ENCODE results near the gene PCNX2.
"Not testable (repeated sequence)": the region's sequence is repeated elsewhere in the genome, so short reads cannot be mapped to it uniquely, and the experiment has no call there.

PCNX2 gene

GRCh38 chr1:233006541-233006973, 289.0 kb downstream of the PCNX2 start:
- Histone ChIP-seq H3K56ac (ENCODE audit: low read length) (no peak overlapping the region), H4K5ac (ENCODE audit: low read length) (no peak overlapping the region), H3K4ac (ENCODE audit: low read depth, low read length) (no peak overlapping the region), H3K36me3 (ENCODE audit: control insufficient read depth, insufficient read depth, low read length) (no peaks in the 10 kb centered on the region), H2AK5ac (ENCODE audit: low read length) (no peak overlapping the region), H3K4me2 (ENCODE audit: low read length) (no peak overlapping the region), H3K18ac (ENCODE audit: low read length) (no peak overlapping the region), H3K23ac (ENCODE audit: low read length) (no peak overlapping the region), H3K4me1 (ENCODE audit: control insufficient read depth, low read depth, low read length) (no peaks in the 10 kb centered on the region), H3K4me3 (ENCODE audit: low read length) (no peak overlapping the region), H2BK5ac (ENCODE audit: low read length) (no peak overlapping the region), H4K8ac (ENCODE audit: low read depth, low read length) (no peak overlapping the region), H3K79me2 (ENCODE audit: control insufficient read depth, insufficient read depth, low read length) (no peaks in the 10 kb centered on the region), H3K79me1 (ENCODE audit: low read length) (no peaks in the 10 kb centered on the region), H3K9ac (ENCODE audit: low read length) (no peak overlapping the region), H3K27ac (ENCODE audit: low read depth, low read length) (no peak overlapping the region), H3K27me3 (ENCODE audit: insufficient read depth, low read length, poor library complexity) (no peaks in the 10 kb centered on the region), H2BK15ac (replicated peaks; ENCODE audit: low read depth) (no peak overlapping the region), H2BK120ac (ENCODE audit: low read depth, low read length) (no peak overlapping the region)
- no peak for DNase-seq
- WGBS (ENCODE audit: extremely low coverage, insufficient coverage, low lambda C conversion rate) = no CpG with 5 or more reads among the region's 3 CpGs

GRCh38 chr1:233006108-233006507, 289.4 kb downstream of the PCNX2 start:
- Histone ChIP-seq H3K56ac (ENCODE audit: low read length) (no peak overlapping the region), H3K27me3 (ENCODE audit: insufficient read depth, low read length, poor library complexity) (no peaks in the 10 kb centered on the region), H4K8ac (ENCODE audit: low read depth, low read length) (no peak overlapping the region), H2BK5ac (ENCODE audit: low read length) (no peak overlapping the region), H3K4me3 (ENCODE audit: low read length) (no peak overlapping the region), H2AK5ac (ENCODE audit: low read length) (no peak overlapping the region), H3K18ac (ENCODE audit: low read length) (no peak overlapping the region), H3K4ac (ENCODE audit: low read depth, low read length) (no peak overlapping the region), H3K4me1 (ENCODE audit: control insufficient read depth, low read depth, low read length) (no peaks in the 10 kb centered on the region), H3K79me2 (ENCODE audit: control insufficient read depth, insufficient read depth, low read length) (no peaks in the 10 kb centered on the region), H3K36me3 (ENCODE audit: control insufficient read depth, insufficient read depth, low read length) (no peaks in the 10 kb centered on the region), H4K5ac (ENCODE audit: low read length) (no peak overlapping the region), H3K4me2 (ENCODE audit: low read length) (no peak overlapping the region), H3K79me1 (ENCODE audit: low read length) (no peaks in the 10 kb centered on the region), H3K9ac (ENCODE audit: low read length) (no peak overlapping the region), H2BK120ac (ENCODE audit: low read depth, low read length) (no peak overlapping the region), H2BK15ac (replicated peaks; ENCODE audit: low read depth) (no peak overlapping the region), H3K27ac (ENCODE audit: low read depth, low read length) (no peak overlapping the region), H3K23ac (ENCODE audit: low read length) (no peak overlapping the region)
- WGBS (ENCODE audit: extremely low coverage, insufficient coverage, low lambda C conversion rate) = no CpG with 5 or more reads among the region's 6 CpGs
- no peak for DNase-seq

GRCh38 chr1:233005703-233006102, 289.8 kb downstream of the PCNX2 start:
- no peak overlapping the region for H3K18ac ChIP-seq (ENCODE audit: low read length)
- H2BK15ac ChIP-seq (replicated peaks; ENCODE audit: low read depth) = no peak overlapping the region
- no peak overlapping the region for H3K9ac ChIP-seq (ENCODE audit: low read length)
- no peaks in the 10 kb centered on the region for H3K27me3 ChIP-seq (ENCODE audit: insufficient read depth, low read length, poor library complexity)
- H3K36me3 ChIP-seq (ENCODE audit: control insufficient read depth, insufficient read depth, low read length) = no peaks in the 10 kb centered on the region
- H3K23ac ChIP-seq (ENCODE audit: low read length) = no peak overlapping the region
- no CpG with 5 or more reads among the region's 8 CpGs for WGBS (ENCODE audit: extremely low coverage, insufficient coverage, low lambda C conversion rate)
- H2BK5ac ChIP-seq (ENCODE audit: low read length) = no peak overlapping the region
- no peak overlapping the region for H3K27ac ChIP-seq (ENCODE audit: low read depth, low read length)
- no peak overlapping the region for H3K4me2 ChIP-seq (ENCODE audit: low read length)
- H3K79me2 ChIP-seq (ENCODE audit: control insufficient read depth, insufficient read depth, low read length) = no peaks in the 10 kb centered on the region
- H3K4me1 ChIP-seq (ENCODE audit: control insufficient read depth, low read depth, low read length) = no peaks in the 10 kb centered on the region
- no peak overlapping the region for H3K4me3 ChIP-seq (ENCODE audit: low read length)
- DNase-seq = no peak
- no peak overlapping the region for H3K56ac ChIP-seq (ENCODE audit: low read length)
- no peaks in the 10 kb centered on the region for H3K79me1 ChIP-seq (ENCODE audit: low read length)
- H4K8ac ChIP-seq (ENCODE audit: low read depth, low read length) = no peak overlapping the region
- no peak overlapping the region for H2BK120ac ChIP-seq (ENCODE audit: low read depth, low read length)
- H2AK5ac ChIP-seq (ENCODE audit: low read length) = no peak overlapping the region
- no peak overlapping the region for H3K4ac ChIP-seq (ENCODE audit: low read depth, low read length)
- H4K5ac ChIP-seq (ENCODE audit: low read length) = no peak overlapping the region

DNA sequence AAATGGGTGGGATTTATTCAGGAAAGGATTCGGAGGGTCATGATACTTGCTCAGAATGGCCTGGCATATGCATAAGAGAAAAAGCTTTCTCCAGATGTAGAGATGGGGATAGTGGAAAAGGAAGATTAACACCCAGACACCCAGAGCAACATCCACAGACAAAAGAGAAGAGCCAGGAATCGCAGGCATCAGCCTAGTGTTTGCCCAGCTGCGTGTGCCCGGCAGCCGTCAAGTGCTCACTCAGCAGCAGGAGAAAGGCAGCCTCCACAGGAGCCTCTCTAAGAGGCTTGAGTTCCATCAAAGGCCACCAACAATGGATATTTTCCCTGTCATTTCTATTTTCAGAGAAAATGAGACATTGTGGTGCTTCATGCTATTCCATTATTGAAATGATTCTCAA, 290.4 kb downstream of the PCNX2 start:
- Histone ChIP-seq H3K27me3 (ENCODE audit: insufficient read depth, low read length, poor library complexity) (no peaks in the 10 kb centered on the region), H2BK15ac (replicated peaks; ENCODE audit: low read depth) (no peak overlapping the region), H3K27ac (ENCODE audit: low read depth, low read length) (no peak overlapping the region), H3K18ac (ENCODE audit: low read length) (no peak overlapping the region), H3K4ac (ENCODE audit: low read depth, low read length) (no peak overlapping the region), H2BK5ac (ENCODE audit: low read length) (no peak overlapping the region), H2AK5ac (ENCODE audit: low read length) (no peak overlapping the region), H3K4me3 (ENCODE audit: low read length) (no peak overlapping the region), H3K79me1 (ENCODE audit: low read length) (no peaks in the 10 kb centered on the region), H3K9ac (ENCODE audit: low read length) (no peak overlapping the region), H3K36me3 (ENCODE audit: control insufficient read depth, insufficient read depth, low read length) (no peaks in the 10 kb centered on the region), H3K23ac (ENCODE audit: low read length) (no peak overlapping the region), H4K8ac (ENCODE audit: low read depth, low read length) (no peak overlapping the region), H2BK120ac (ENCODE audit: low read depth, low read length) (no peak overlapping the region), H3K56ac (ENCODE audit: low read length) (no peak overlapping the region), H3K4me2 (ENCODE audit: low read length) (no peak overlapping the region), H3K79me2 (ENCODE audit: control insufficient read depth, insufficient read depth, low read length) (no peaks in the 10 kb centered on the region), H3K4me1 (ENCODE audit: control insufficient read depth, low read depth, low read length) (no peaks in the 10 kb centered on the region), H4K5ac (ENCODE audit: low read length) (no peak overlapping the region)
- WGBS (ENCODE audit: extremely low coverage, insufficient coverage, low lambda C conversion rate) = no CpG with 5 or more reads among the region's 5 CpGs
- no peak for DNase-seq

DNA sequence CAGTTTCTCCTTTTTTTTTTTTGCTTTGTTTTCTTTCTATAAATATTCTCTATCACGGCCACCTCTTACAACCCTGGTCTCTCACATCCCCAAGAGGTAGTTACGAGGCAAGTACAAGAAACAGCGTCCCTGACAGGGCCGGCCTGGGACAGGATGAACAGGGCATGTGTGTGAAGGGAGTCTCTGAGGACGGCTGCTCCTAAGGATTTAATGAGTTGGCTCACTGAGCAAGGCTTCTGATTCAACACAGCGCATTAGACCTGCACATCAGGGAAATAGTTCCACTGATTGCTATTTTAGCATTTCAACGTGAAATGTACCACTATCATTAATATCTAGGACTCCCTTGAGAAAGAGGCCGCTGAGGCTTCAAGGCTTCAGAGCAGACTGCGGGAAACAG, 291.1 kb downstream of the PCNX2 start:
- Histone ChIP-seq H4K8ac (ENCODE audit: low read depth, low read length) (no peak overlapping the region), H3K79me1 (ENCODE audit: low read length) (no peaks in the 10 kb centered on the region), H2BK15ac (replicated peaks; ENCODE audit: low read depth) (no peak overlapping the region), H3K79me2 (ENCODE audit: control insufficient read depth, insufficient read depth, low read length) (no peaks in the 10 kb centered on the region), H3K18ac (ENCODE audit: low read length) (no peak overlapping the region), H3K4ac (ENCODE audit: low read depth, low read length) (no peak overlapping the region), H3K27ac (ENCODE audit: low read depth, low read length) (no peak overlapping the region), H3K9ac (ENCODE audit: low read length) (no peak overlapping the region), H3K4me1 (ENCODE audit: control insufficient read depth, low read depth, low read length) (no peaks in the 10 kb centered on the region), H2BK120ac (ENCODE audit: low read depth, low read length) (no peak overlapping the region), H2BK5ac (ENCODE audit: low read length) (no peak overlapping the region), H3K56ac (ENCODE audit: low read length) (no peak overlapping the region), H2AK5ac (ENCODE audit: low read length) (no peak overlapping the region), H3K23ac (ENCODE audit: low read length) (no peak overlapping the region), H3K4me3 (ENCODE audit: low read length) (no peak overlapping the region), H3K4me2 (ENCODE audit: low read length) (no peak overlapping the region), H4K5ac (ENCODE audit: low read length) (no peak overlapping the region), H3K27me3 (ENCODE audit: insufficient read depth, low read length, poor library complexity) (no peaks in the 10 kb centered on the region), H3K36me3 (ENCODE audit: control insufficient read depth, insufficient read depth, low read length) (no peaks in the 10 kb centered on the region)
- DNase-seq = no peak
- no CpG with 5 or more reads among the region's 9 CpGs for WGBS (ENCODE audit: extremely low coverage, insufficient coverage, low lambda C conversion rate)

- H3K23ac ChIP-seq (ENCODE audit: low read length); H2AK5ac ChIP-seq (ENCODE audit: low read length); H3K4me3 ChIP-seq (ENCODE audit: low read length); H3K56ac ChIP-seq (ENCODE audit: low read length); H3K27me3 ChIP-seq (ENCODE audit: insufficient read depth, low read length, poor library complexity); H3K9ac ChIP-seq (ENCODE audit: low read length); H3K27ac ChIP-seq (ENCODE audit: low read depth, low read length); H2BK120ac ChIP-seq (ENCODE audit: low read depth, low read length); H4K5ac ChIP-seq (ENCODE audit: low read length); H3K4ac ChIP-seq (ENCODE audit: low read depth, low read length); H3K36me3 ChIP-seq (ENCODE audit: control insufficient read depth, insufficient read depth, low read length); H4K8ac ChIP-seq (ENCODE audit: low read depth, low read length); H3K79me2 ChIP-seq (ENCODE audit: control insufficient read depth, insufficient read depth, low read length); H2BK15ac ChIP-seq (replicated peaks; ENCODE audit: low read depth); H3K4me2 ChIP-seq (ENCODE audit: low read length); DNase-seq; H2BK5ac ChIP-seq (ENCODE audit: low read length); H3K18ac ChIP-seq (ENCODE audit: low read length); H3K4me1 ChIP-seq (ENCODE audit: control insufficient read depth, low read depth, low read length); H3K79me1 ChIP-seq (ENCODE audit: low read length): not testable (repeated sequence)
- WGBS (ENCODE audit: extremely low coverage, insufficient coverage, low lambda C conversion rate) = no CpG with 5 or more reads among the region's 5 CpGs
Measured at GRCh38 chr1:233003638-233004037, 291.9 kb downstream of the PCNX2 start.
